AG08395 (cell line): Measurements from ENCODE around the gene BTBD9.

Experiments
- DNase-seq: peaks from one replicate; pipeline ENCODE4 v3.0.0; 2012; ENCODE audit warnings: mixed read lengths, low spot score

Gene BTBD9

GRCh38 chr6:38508286-38508685 lies 131.4 kb downstream of the BTBD9 start:
- DNase-seq: no peak

DNA sequence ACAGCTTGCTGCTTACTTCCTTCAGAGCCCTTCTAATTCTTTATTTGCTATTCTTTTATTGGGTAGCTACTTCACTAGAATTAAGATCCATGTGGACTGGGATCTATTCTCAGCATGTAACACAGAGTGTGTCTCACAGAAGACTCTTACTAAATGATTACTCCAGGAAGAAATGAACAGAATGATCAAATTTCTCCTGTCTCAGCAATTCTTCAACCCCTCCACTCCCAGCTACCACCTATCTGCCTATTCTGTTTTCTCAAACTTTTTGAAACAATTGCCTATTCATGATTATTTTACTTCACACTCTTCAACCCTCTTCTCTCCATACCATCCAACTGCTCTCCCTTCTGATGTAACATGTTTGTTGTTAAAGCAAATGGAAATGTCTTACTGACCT lies 132.6 kb downstream of the BTBD9 start:
- DNase-seq: no peak

- DNase-seq: no peak
Measured at GRCh38 chr6:38505826-38506225, 133.9 kb downstream of the BTBD9 start.

GRCh38 chr6:38504996-38505395 lies 134.7 kb downstream of the BTBD9 start:
- DNase-seq: no peak

- DNase-seq: no peak
Measured at GRCh38 chr6:38503960-38504682, 135.6 kb downstream of the BTBD9 start.

- DNase-seq: no peak
Measured at GRCh38 chr6:38503032-38503773, 136.5 kb downstream of the BTBD9 start.

GRCh38 chr6:38502423-38502822 lies 137.3 kb downstream of the BTBD9 start:
- DNase-seq: no peak

GRCh38 chr6:38501931-38502330 lies 137.8 kb downstream of the BTBD9 start:
- no peak for DNase-seq

DNA sequence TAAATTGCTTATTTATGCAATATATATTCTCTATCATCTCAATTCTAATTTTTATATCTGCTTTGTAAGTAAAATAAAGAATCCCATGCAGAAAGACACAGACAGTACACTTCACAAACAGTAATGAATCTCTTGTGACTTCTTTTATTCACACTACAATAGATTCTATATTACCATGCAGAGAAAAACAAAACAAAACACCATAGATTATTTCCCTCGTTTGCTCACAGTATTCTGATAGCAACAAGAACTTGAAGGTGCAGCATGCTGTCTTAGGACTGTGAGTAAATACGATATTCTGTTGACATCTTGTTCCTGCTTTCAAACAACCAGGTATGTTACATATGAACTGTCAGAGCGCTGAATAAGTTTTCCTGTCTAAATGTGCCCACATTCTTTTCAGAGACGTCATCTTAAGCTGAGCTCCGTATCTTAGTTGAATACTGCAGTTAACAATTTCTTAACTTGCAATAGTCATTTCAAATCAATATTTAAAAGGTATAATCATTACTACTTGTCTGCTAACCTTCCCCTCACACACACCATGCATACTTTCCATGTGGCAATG lies 140.1 kb downstream of the BTBD9 start:
- DNase-seq: no peak

GRCh38 chr6:38498805-38499445 lies 140.8 kb downstream of the BTBD9 start:
- no peak for DNase-seq

- DNase-seq: peak; percentile 32
Measured at GRCh38 chr6:38498085-38498484, 141.6 kb downstream of the BTBD9 start.

- no peak for DNase-seq
Measured at GRCh38 chr6:38497546-38497945, 142.2 kb downstream of the BTBD9 start.

DNA sequence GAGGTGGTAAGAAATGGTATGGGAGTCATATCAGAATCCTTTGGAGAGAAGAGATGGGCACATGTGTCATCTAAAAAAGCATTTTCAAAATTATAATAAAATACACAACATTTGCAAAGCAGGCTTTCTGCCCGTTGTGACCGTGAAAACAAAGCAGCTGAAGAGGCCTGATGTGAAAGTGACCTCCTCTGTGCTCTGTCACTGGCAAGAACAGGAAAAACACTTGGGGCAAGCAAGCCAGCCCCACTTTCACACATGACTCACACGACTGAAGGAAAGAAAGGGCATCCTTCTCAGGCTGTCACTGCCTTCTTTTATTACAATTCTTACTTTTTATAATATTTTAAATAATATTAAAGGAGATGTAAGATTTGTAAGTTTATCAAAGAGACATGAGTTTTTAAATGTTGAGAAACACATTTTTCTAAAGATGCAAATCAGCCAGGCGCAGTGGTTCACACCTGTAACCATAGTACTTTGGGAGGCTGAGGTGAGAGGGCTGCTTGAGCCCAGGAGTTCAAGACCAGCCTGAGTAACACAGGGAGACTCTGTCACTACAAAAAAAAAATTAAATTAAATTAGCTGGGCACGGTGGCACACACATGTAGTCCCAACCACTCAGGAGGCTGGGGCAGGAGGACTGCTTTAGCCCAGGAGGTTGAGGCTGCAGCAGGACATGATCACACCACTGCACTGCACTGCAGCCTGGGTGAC lies 143.7 kb downstream of the BTBD9 start:
- no peak for DNase-seq

- DNase-seq: no peak
Measured at GRCh38 chr6:38495518-38495917, 144.2 kb downstream of the BTBD9 start.

- peak; percentile 31 for DNase-seq
Measured at GRCh38 chr6:38493931-38494547, 145.7 kb downstream of the BTBD9 start.

- DNase-seq: no peak
Measured at GRCh38 chr6:38492031-38492430, 147.7 kb downstream of the BTBD9 start.

DNA sequence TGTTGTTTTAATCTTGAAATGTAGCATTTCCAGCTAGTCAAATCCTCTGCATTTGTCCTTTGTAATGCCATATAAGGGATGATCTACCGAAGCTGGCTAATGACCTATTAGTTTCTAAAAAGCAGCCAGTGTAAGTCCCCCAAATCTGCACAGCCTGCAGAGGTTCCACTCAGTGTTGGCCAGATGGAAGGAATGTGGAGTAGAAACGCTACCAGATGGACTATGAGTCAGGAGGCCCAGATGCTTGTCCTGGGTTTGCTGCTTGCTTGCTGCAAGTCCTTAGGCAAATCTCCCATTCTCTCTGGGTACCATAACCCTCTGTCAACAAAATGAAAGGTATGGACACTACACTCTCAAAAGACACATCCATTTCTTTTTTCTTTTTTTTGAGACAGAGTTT lies 149.8 kb downstream of the BTBD9 start:
- peak; percentile 77 for DNase-seq

DNA sequence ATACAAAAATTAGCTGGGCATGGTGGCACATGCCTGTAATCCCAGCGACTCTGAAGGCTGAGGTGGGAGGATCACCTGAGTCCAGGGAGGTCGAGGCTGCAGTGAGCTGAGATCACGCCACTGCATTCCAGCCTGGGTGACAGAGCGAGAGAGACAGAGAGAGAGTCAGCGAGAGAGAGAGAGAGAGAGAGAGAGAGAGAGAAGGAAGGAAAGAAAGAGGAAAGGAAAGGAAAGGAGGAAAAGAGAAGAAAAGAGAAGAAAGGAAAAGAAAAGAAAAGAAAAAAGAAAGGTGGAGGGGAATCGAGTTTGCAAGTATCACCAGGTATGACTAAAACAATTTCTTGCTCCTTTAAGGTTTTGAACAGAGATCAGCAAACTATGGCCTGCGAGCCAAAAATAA lies 152.3 kb downstream of the BTBD9 start:
- no peak for DNase-seq

- DNase-seq: no peak
Measured at GRCh38 chr6:38485488-38485887, 154.2 kb downstream of the BTBD9 start.

DNA sequence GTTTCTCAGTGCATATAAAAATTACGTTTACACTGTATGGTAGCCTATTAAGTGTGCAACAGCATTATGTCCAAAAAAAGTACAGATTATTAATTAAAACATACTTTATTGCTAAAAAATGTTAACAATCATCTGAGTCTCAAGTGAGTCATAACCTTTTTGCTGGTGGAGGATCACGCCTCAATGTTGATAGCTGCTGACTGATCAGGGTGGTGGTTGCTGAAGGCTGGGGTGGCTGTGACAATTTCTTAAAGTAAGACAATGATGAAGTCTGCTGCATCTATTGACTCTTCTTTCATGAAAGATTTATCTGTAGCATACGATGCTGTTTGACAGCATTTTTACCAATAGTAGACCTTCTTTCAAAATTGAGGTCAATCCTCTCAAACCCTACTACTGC lies 155.1 kb downstream of the BTBD9 start:
- no peak for DNase-seq

DNA sequence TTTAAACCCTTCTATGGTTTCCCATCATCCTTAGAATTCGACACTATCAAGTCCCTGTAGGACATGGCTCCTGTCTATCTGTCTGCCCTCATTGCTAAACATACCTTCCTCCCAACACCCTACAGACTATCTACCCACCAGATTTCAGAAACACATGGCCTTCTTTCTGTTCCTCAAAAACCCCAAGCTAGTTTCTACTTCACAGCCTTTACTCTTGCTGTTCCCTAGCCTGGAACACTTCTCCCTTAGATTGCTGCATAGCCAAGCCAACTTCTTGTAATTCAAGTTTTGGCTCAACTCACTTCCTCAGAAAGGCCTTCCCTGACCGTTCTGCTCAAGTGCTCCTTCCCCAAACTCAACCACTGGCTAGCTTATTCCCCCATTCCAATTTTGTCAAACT lies 156.2 kb downstream of the BTBD9 start:
- DNase-seq: no peak

- DNase-seq: no peak
Measured at GRCh38 chr6:38482466-38482865, 157.3 kb downstream of the BTBD9 start.
